Neural crest cell (in vitro differentiated cells): ENCODE measurements around the gene CANX. TPM values are rescaled to one million over a fixed set of nuclear protein-coding genes. Genes with fewer than 3 reads are reported as not detected.
A peak's percentile ranks its signal among the peaks of the same experiment; 100 is the strongest.
"Not testable (repeated sequence)": the region's sequence is repeated elsewhere in the genome, so short reads cannot be mapped to it uniquely, and the experiment has no call there.

ENCODE experiments used
- DNase-seq: peaks from one replicate; pipeline ENCODE4 v3.0.0; 2021; ENCODE audit warnings: low read depth, mixed read lengths, low spot score
- H3K27ac Mint-ChIP-seq: one replicate; pipeline ENCODE4 v1.8.0; 2021; ENCODE audit warnings: mild to moderate bottlenecking, mixed read lengths; ENCODE audit not compliant: unreplicated experiment
- H3K27me3 Mint-ChIP-seq: 2 replicates; pipeline ENCODE4 v1.8.0; 2021; ENCODE audit warnings: low read depth, mild to moderate bottlenecking, mixed read lengths
- H3K36me3 Mint-ChIP-seq: 2 replicates; pipeline ENCODE4 v1.8.0; 2021; ENCODE audit warnings: low read depth, mild to moderate bottlenecking, mixed read lengths
- H3K4me1 Mint-ChIP-seq: 2 replicates; pipeline ENCODE4 v1.8.0; 2021; ENCODE audit warnings: mixed read lengths
- H3K4me3 Mint-ChIP-seq: one replicate; pipeline ENCODE4 v1.8.0; 2021; ENCODE audit warnings: mild to moderate bottlenecking, mixed read lengths
- H3K9me3 Mint-ChIP-seq: 2 replicates; pipeline ENCODE4 v1.8.0; 2021; ENCODE audit warnings: mixed read lengths
- total RNA-seq: library from RNA; stranded (reverse); gene quantifications from 2 replicates; pipeline ENCODE4 v1.2.1, GENCODE V29; 2021
- TF ChIP-seq, protein P1 (sequence below): fragments of 200-600 bp; sonication (generic); conservative IDR thresholded peaks from 2 replicates; pipeline ENCODE4 v1.5.0; 2021; ENCODE audit warnings: antibody characterized with exemption, mild to moderate bottlenecking

CANX gene
- total RNA-seq, 1 donor from 2014 or later, result 682 TPM

DNA sequence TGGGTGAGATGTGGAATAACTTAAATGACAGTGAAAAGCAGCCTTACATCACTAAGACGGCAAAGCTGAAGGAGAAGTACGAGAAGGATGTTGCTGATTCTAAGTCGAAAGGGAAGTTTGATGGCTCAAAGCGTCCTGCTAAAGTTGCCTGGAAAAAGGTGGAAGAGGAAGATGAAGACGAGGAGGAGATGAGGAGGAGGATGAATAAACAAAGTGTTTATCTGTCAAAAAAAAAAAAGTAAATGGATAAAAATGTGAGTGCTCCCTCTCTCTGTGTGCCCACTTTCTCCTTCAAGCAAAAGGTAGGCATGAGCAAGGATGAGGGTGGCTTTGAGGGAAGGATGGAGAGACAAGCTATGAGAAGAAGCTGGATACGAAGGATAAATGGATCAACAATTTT is 4.2 kb upstream of the CANX start:
- TF ChIP-seq, protein P1, sequence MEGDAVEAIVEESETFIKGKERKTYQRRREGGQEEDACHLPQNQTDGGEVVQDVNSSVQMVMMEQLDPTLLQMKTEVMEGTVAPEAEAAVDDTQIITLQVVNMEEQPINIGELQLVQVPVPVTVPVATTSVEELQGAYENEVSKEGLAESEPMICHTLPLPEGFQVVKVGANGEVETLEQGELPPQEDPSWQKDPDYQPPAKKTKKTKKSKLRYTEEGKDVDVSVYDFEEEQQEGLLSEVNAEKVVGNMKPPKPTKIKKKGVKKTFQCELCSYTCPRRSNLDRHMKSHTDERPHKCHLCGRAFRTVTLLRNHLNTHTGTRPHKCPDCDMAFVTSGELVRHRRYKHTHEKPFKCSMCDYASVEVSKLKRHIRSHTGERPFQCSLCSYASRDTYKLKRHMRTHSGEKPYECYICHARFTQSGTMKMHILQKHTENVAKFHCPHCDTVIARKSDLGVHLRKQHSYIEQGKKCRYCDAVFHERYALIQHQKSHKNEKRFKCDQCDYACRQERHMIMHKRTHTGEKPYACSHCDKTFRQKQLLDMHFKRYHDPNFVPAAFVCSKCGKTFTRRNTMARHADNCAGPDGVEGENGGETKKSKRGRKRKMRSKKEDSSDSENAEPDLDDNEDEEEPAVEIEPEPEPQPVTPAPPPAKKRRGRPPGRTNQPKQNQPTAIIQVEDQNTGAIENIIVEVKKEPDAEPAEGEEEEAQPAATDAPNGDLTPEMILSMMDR, result no peak
- H3K4me1 Mint-ChIP-seq, result peaks cover 18% of the 10 kb centered on the region
- no peak for DNase-seq
- H3K4me3 Mint-ChIP-seq, result peak overlapping the region; percentile 9
- H3K9me3 Mint-ChIP-seq, result no peaks in the 10 kb centered on the region
- no peaks in the 10 kb centered on the region for H3K36me3 Mint-ChIP-seq
- no peak overlapping the region for H3K27ac Mint-ChIP-seq
- H3K27me3 Mint-ChIP-seq, result no peaks in the 10 kb centered on the region

DNA sequence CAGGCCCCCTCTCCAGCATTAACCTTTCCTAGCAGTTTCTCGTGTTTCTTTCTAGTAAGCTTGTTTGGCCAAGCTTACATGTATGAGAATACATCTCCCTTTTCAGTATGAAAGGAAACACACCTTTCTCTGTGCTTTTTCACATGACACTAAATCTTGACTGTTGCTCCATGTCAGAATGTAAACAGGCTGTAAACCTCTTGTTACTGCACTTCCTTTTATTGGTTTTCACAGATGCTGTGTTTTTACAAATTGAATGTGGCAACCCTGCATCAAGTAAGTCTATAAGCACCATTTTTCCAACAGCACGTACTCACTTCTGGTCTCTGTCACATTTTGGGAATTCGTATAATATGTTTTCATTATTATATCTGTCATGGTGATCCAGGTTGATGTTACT is 2.2 kb upstream of the CANX start:
- peaks cover 29% of the 10 kb centered on the region for H3K4me1 Mint-ChIP-seq
- no peaks in the 10 kb centered on the region for H3K9me3 Mint-ChIP-seq
- TF ChIP-seq, protein P1, result no peak
- DNase-seq, result no peak
- H3K27me3 Mint-ChIP-seq, result no peaks in the 10 kb centered on the region
- H3K27ac Mint-ChIP-seq, result no peak overlapping the region
- peak overlapping the region; percentile 100 for H3K4me3 Mint-ChIP-seq
- no peaks in the 10 kb centered on the region for H3K36me3 Mint-ChIP-seq

DNA sequence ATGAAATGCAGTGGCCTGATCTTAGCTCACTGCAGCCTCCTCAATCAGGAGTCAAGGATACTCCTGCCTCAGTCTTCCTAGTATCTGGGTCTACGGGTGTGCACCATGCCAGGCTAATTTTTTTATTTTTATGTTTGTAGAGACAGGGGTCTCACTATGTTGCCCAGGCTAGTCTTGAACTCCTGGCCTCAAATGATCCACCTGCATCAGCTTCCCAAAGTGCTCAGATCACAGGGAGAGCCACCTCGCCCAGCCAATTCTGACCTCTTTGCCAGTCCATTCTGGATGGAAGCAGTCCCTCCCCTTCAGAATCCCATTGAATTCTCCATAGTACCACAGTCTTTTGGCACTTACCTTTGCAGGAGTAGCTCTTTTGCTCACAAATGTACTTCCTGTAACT is 1.7 kb upstream of the CANX start:
- TF ChIP-seq, protein P1, result no peak
- DNase-seq, result no peak
- H3K4me3 Mint-ChIP-seq, result peak overlapping the region; percentile 100
- H3K36me3 Mint-ChIP-seq, result no peaks in the 10 kb centered on the region
- peaks cover 30% of the 10 kb centered on the region for H3K4me1 Mint-ChIP-seq
- H3K27ac Mint-ChIP-seq, result no peak overlapping the region
- no peaks in the 10 kb centered on the region for H3K9me3 Mint-ChIP-seq
- no peaks in the 10 kb centered on the region for H3K27me3 Mint-ChIP-seq

DNA sequence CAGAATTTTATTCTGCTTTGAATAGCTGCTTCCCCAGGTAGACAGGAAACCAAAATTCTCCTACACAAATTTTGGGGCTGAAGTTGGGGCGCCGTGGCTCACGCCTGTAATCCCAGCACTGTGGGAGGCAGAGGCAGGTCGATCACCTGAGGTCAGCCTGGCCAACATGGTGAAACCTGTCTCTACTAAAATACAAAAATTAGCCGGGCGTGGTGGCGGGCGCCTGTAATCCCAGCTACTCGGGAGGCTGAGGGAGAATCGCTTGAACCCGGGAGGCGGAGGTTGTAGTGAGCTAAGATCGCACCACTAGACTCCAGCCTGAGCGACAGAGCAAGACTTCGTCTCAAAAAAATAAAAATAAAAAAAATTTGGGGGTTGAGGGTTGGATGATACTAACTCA is 1.2 kb upstream of the CANX start:
- not testable (repeated sequence) for H3K36me3 Mint-ChIP-seq, H3K27ac Mint-ChIP-seq, H3K27me3 Mint-ChIP-seq, DNase-seq, H3K9me3 Mint-ChIP-seq
- H3K4me1 Mint-ChIP-seq, result peaks cover 35% of the 10 kb centered on the region
- peak overlapping the region; percentile 100 for H3K4me3 Mint-ChIP-seq

DNA sequence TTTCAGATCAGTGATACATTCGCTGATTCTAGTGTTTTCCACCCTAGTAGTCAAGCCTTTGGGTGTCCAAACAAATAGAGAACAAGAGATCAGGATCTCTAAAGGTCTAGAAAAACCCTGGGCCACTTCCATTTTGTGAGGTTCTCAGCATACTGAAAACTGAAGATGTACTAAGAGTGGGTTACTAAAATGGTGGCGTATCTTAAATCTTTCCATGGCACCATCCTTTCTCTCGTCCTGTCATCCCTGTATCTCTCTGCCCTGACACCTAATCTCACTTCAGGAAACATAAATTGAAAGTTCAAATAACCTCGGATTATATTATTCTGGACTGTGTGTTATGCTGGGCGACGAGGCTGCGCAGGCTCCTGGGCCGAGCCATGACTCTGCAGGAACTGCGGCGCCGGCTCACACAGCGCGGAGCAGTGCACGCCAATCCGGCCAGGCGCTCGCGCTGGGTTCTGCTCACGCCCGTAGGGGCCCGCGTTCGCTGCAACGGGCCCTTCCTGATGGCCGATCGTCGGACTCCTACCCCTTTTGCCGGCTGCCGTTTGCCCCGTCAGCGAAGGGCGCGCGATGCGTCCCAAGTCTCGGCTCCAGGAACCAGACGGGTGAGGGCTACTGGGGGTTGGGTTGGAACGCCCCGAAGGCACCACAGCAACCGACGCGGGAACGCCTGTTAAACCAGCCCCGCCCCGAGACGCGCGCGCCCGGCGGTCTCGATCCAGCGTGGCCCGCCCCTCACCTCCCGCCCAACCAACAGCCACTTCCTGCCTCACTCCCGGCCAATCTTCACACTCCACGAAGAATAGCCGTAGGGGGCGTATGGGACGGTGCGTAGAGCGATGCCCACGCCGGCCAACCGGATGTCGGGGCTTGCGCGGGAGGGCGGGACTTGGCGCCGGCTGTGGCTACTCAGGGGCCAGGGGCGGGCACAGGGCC is 503 bp upstream of the CANX start:
- peak overlapping the region; percentile 100 for H3K27ac Mint-ChIP-seq
- TF ChIP-seq, protein P1, result no peak
- no peaks in the 10 kb centered on the region for H3K27me3 Mint-ChIP-seq
- peaks cover 36% of the 10 kb centered on the region for H3K4me1 Mint-ChIP-seq
- DNase-seq, result peak; percentile 97
- H3K4me3 Mint-ChIP-seq, result peak overlapping the region; percentile 100
- H3K36me3 Mint-ChIP-seq, result peaks cover 4% of the 10 kb centered on the region
- no peaks in the 10 kb centered on the region for H3K9me3 Mint-ChIP-seq

DNA sequence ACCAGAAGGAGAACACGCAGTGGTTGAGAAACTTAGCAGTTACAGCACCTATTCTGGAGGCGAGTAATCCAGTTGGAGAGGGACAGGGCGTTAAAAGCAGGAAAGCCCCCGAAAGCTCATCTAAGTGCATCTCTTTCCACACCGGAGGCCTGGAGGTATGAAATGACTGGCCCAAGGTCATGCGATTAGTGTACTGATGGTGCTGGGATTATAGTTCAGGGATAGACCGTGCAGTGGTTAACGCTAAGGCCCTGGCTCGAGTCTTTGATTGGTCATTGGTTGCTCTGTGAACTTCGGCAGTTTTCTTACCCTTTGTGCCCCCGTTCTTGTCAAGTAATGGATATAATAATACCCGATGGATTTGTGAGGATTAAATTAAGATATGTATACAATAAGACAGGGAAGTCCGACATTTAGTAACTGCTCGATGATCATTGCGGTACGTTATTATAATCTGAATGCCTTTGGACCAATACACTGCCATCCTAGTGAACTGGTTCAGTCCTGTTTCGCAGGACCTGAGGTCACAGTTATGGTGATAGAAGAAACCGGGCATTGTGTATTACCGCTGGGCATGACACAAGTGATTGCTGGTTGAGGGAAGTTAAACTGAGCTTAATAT is 960 bp downstream of the CANX start:
- Mint-ChIP-seq H3K9me3 (no peaks in the 10 kb centered on the region), H3K27me3 (no peaks in the 10 kb centered on the region), H3K36me3 (peaks cover 13% of the 10 kb centered on the region), H3K4me3 (peak overlapping the region; percentile 100), H3K4me1 (peaks cover 37% of the 10 kb centered on the region), H3K27ac (peak overlapping the region; percentile 99)
- DNase-seq, result no peak
- TF ChIP-seq, protein P1, result no peak
